ENCODE measurements around the gene SLC26A2. TPM values are rescaled to one million over a fixed set of nuclear protein-coding genes. Genes with fewer than 3 reads are reported as not detected.

Gene SLC26A2
- total RNA-seq, 1 donor from 2014 or later = 4.7 TPM

GRCh38 chr5:149915392-149916260 is 44.9 kb upstream of the SLC26A2 start:
- Mint-ChIP-seq H3K9me3 (ENCODE audit: unreplicated experiment) (peaks cover 2% of the 10 kb centered on the region), H3K27me3 (ENCODE audit: unreplicated experiment) (no peaks in the 10 kb centered on the region), H3K36me3 (ENCODE audit: unreplicated experiment) (no peaks in the 10 kb centered on the region), H3K4me1 (ENCODE audit: low read depth, unreplicated experiment) (no peaks in the 10 kb centered on the region), H3K27ac (ENCODE audit: unreplicated experiment) (no peak overlapping the region), H3K4me3 (ENCODE audit: unreplicated experiment) (no peak overlapping the region)
- no peak for TF ChIP-seq CTCF (IDR thresholded peaks at IDR 0.05; ENCODE audit: partially characterized antibody, unreplicated experiment)
- DNase-seq = no peak

GRCh38 chr5:149916334-149917072 is 44.1 kb upstream of the SLC26A2 start:
- no peak overlapping the region for H3K4me3 Mint-ChIP-seq (ENCODE audit: unreplicated experiment)
- no peak for DNase-seq
- H3K36me3 Mint-ChIP-seq (ENCODE audit: unreplicated experiment) = no peaks in the 10 kb centered on the region
- no peak overlapping the region for H3K27ac Mint-ChIP-seq (ENCODE audit: unreplicated experiment)
- peaks cover 2% of the 10 kb centered on the region for H3K9me3 Mint-ChIP-seq (ENCODE audit: unreplicated experiment)
- H3K27me3 Mint-ChIP-seq (ENCODE audit: unreplicated experiment) = no peaks in the 10 kb centered on the region
- no peaks in the 10 kb centered on the region for H3K4me1 Mint-ChIP-seq (ENCODE audit: low read depth, unreplicated experiment)
- TF ChIP-seq CTCF (IDR thresholded peaks at IDR 0.05; ENCODE audit: partially characterized antibody, unreplicated experiment) = no peak

- no peak for DNase-seq
- no peak for TF ChIP-seq CTCF (IDR thresholded peaks at IDR 0.05; ENCODE audit: partially characterized antibody, unreplicated experiment)
- H3K27ac Mint-ChIP-seq (ENCODE audit: unreplicated experiment) = no peak overlapping the region
- no peaks in the 10 kb centered on the region for H3K36me3 Mint-ChIP-seq (ENCODE audit: unreplicated experiment)
- no peaks in the 10 kb centered on the region for H3K27me3 Mint-ChIP-seq (ENCODE audit: unreplicated experiment)
- no peak overlapping the region for H3K4me3 Mint-ChIP-seq (ENCODE audit: unreplicated experiment)
- no peaks in the 10 kb centered on the region for H3K4me1 Mint-ChIP-seq (ENCODE audit: low read depth, unreplicated experiment)
- H3K9me3 Mint-ChIP-seq (ENCODE audit: unreplicated experiment) = peaks cover 2% of the 10 kb centered on the region
Observed at GRCh38 chr5:149917073-149917676, 43.4 kb upstream of the SLC26A2 start.

- Mint-ChIP-seq H3K27ac (ENCODE audit: unreplicated experiment) (no peak overlapping the region), H3K27me3 (ENCODE audit: unreplicated experiment) (no peaks in the 10 kb centered on the region), H3K36me3 (ENCODE audit: unreplicated experiment) (no peaks in the 10 kb centered on the region), H3K4me1 (ENCODE audit: low read depth, unreplicated experiment) (no peaks in the 10 kb centered on the region), H3K4me3 (ENCODE audit: unreplicated experiment) (no peak overlapping the region), H3K9me3 (ENCODE audit: unreplicated experiment) (no peaks in the 10 kb centered on the region)
- DNase-seq = no peak
- TF ChIP-seq CTCF (IDR thresholded peaks at IDR 0.05; ENCODE audit: partially characterized antibody, unreplicated experiment) = no peak
Observed at GRCh38 chr5:149921597-149921996, 39.0 kb upstream of the SLC26A2 start.

Data from glutamatergic neuron (in vitro differentiated cells).